Upper lobe of right lung (tissue), 1 donor: Measurements from ENCODE around the gene ALAD. TPM values are rescaled to one million over a fixed set of nuclear protein-coding genes. Genes with fewer than 3 reads are reported as not detected.

Source experiments
- ATAC-seq: fragments of 200-7000 bp; cut with Tn5 transposase; one replicate; pipeline ENCODE4 v1.9.1; 2020; ENCODE audit warnings: mild to moderate bottlenecking, moderate library complexity
- DNase-seq: peaks from one replicate; pipeline ENCODE4 v3.0.0-alpha.2; 2020
- H3K27ac ChIP-seq: fragments of 200-600 bp; one replicate; pipeline ENCODE4 v1.8.0; 2022
- H3K27me3 ChIP-seq: fragments of 200-600 bp; one replicate; pipeline ENCODE4 v1.8.0; 2022; ENCODE audit warnings: mild to moderate bottlenecking
- H3K36me3 ChIP-seq: fragments of 200-600 bp; one replicate; pipeline ENCODE4 v1.8.0; 2022
- H3K4me1 ChIP-seq: fragments of 200-600 bp; one replicate; pipeline ENCODE4 v1.8.0; 2022
- H3K4me3 ChIP-seq: fragments of 200-600 bp; one replicate; pipeline ENCODE4 v1.8.0; 2022; ENCODE audit warnings: mild to moderate bottlenecking
- H3K9me3 ChIP-seq: fragments of 200-600 bp; one replicate; pipeline ENCODE4 v1.8.0; 2022
- intact Hi-C: fragments of 100-400 bp; cut with DNase I; formaldehyde crosslinking; loops from one replicate; pipeline ENCODE4 v1.11.0; 2022
- total RNA-seq: library from RNA; stranded (reverse); fragmentation: NEBNext Ultra II Directional; extraction: Animal tissue kit (Norgen Biotek cat#: 25700); gene quantifications from one replicate; pipeline ENCODE4 v1.2.1, GENCODE V29; 2021
- TF ChIP-seq, protein P1 (sequence below): fragments of 200-600 bp; IDR thresholded peaks from one replicate; pipeline ENCODE4 v1.8.0; 2022; ENCODE audit warnings: antibody characterized with exemption
- donor health status: DM: no; HTN: yes; CAD: no; lungs with severe emphysema.

The ALAD gene
- total RNA-seq, 1 donor from 2014 or later, result 37.7 TPM

DNA sequence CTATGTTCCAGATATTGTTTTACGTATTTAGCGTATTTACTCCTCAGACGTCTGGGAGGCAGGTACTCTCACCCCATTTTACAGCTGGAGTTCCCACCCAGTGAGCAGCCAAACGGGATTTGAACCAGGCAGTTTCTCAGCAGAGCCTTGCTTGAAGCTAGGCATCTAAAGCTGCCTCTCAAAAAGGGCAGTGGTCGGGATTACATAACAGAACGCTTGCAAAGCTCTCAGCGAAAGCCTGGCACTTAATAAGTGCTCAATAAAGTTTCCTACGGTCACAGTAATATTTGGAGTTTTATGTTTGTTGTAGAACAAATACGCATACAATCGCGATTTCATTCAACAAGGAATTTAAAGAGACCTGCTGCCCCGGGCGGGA is 52.0 kb downstream of the ALAD start:
- TF ChIP-seq, protein P1, sequence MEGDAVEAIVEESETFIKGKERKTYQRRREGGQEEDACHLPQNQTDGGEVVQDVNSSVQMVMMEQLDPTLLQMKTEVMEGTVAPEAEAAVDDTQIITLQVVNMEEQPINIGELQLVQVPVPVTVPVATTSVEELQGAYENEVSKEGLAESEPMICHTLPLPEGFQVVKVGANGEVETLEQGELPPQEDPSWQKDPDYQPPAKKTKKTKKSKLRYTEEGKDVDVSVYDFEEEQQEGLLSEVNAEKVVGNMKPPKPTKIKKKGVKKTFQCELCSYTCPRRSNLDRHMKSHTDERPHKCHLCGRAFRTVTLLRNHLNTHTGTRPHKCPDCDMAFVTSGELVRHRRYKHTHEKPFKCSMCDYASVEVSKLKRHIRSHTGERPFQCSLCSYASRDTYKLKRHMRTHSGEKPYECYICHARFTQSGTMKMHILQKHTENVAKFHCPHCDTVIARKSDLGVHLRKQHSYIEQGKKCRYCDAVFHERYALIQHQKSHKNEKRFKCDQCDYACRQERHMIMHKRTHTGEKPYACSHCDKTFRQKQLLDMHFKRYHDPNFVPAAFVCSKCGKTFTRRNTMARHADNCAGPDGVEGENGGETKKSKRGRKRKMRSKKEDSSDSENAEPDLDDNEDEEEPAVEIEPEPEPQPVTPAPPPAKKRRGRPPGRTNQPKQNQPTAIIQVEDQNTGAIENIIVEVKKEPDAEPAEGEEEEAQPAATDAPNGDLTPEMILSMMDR, result no peak
- intact Hi-C loops, result no loop called here
- peaks cover 16% of the 10 kb centered on the region for H3K4me1 ChIP-seq
- DNase-seq, result no peak
- ATAC-seq, result peak; percentile 2
- no peaks in the 10 kb centered on the region for H3K9me3 ChIP-seq
- H3K4me3 ChIP-seq, result peak overlapping the region; percentile 58
- no peaks in the 10 kb centered on the region for H3K27me3 ChIP-seq
- H3K27ac ChIP-seq, result no peak overlapping the region
- no peaks in the 10 kb centered on the region for H3K36me3 ChIP-seq

DNA sequence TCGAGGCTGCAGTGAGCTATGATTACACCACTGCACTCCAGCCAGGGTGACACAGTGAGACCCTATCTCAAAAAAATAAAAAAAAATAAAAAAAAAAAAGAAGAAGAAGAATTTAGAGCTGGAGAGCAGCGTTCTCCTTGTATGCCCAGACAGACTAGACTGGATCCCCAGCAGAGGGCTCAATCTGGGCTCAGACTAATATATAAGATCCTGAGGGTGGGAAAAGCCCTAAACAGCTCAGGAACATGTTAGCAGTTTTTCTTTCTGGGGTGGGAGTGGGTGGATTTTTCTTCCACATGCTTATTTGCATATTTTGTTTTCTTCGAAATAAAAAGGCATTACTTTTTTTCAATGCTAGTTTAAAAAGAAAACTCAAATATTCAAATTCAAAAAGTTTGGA is 52.6 kb downstream of the ALAD start:
- intact Hi-C loops, result no loop called here
- H3K27ac ChIP-seq, result no peak overlapping the region
- peaks cover 18% of the 10 kb centered on the region for H3K4me1 ChIP-seq
- no peak for DNase-seq
- no peaks in the 10 kb centered on the region for H3K27me3 ChIP-seq
- TF ChIP-seq, protein P1, result no peak
- H3K36me3 ChIP-seq, result no peaks in the 10 kb centered on the region
- H3K9me3 ChIP-seq, result no peaks in the 10 kb centered on the region
- no peak for ATAC-seq
- H3K4me3 ChIP-seq, result no peak overlapping the region

DNA sequence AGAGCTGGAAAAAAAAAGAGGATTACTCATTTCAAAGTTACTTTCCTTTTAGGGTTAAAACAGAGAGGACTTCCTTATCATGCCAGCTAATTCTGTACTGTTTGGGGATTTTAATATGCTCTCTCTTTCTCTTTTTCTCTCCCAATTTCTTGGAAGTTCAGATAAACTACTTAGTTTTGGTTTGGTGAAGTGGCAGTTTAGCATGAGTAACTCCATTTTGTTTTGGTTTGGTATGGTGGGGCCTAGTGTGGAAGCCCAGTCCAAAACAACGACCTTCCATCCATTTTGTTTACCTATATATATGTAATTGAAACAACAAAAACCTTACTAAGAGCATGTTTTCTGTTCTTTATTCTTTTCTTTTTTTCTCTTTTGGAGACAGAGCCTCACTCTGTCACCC is 55.4 kb downstream of the ALAD start:
- H3K36me3 ChIP-seq, result no peaks in the 10 kb centered on the region
- H3K4me1 ChIP-seq, result peaks cover 12% of the 10 kb centered on the region
- intact Hi-C loops, result no loop called here
- H3K4me3 ChIP-seq, result no peak overlapping the region
- TF ChIP-seq, protein P1, result no peak
- no peak overlapping the region for H3K27ac ChIP-seq
- H3K9me3 ChIP-seq, result no peaks in the 10 kb centered on the region
- ATAC-seq (no peak), DNase-seq (no peak)
- no peaks in the 10 kb centered on the region for H3K27me3 ChIP-seq

DNA sequence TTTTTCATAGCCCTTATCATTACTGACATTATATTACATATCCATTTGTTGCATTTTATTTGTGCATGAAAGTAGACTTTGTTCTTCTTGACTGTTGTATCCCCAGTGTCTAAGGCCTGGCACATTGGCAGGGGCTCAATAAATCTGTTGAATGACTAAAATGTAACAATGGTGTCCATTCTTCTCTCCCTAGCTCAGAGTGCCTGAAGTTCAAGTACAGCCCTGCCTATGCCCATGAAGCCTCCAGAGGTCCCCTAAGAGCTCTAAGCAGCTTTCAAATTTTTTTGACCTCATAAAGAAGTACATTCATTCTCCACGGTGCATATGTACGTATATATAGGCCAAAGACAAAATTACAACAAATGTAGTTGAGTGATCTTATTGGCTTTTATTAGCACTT is 55.9 kb downstream of the ALAD start:
- ATAC-seq (no peak), DNase-seq (no peak)
- Histone ChIP-seq H3K27me3 (no peaks in the 10 kb centered on the region), H3K9me3 (no peaks in the 10 kb centered on the region), H3K4me3 (no peak overlapping the region), H3K36me3 (no peaks in the 10 kb centered on the region), H3K27ac (no peak overlapping the region), H3K4me1 (peaks cover 7% of the 10 kb centered on the region)
- intact Hi-C loops, result no loop called here
- TF ChIP-seq, protein P1, result no peak

DNA sequence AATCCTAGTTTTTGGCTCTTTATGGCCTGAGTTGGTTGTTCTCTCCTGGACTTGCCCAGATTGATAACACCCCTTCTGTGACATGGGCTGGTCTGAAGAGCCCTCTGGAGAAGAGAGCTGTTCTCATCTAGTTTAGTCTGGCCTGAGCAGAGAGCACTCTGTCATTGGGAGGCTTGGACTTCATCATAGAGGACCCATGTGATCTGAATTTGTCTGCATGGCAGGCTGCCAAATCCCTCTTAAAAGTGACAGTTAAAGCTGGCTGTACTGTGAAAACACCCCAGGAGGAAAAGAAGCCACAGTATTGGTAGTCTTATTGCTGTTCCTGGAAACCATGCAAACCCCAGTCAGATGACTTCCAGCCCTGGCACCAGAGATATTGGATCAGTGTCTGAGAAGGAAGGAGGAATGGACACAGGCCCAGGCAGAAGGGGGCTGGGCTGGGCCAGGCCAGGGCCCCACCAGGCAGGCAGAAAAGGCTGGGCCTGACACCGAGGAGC is 57.3 kb downstream of the ALAD start:
- peak; percentile 64 for ATAC-seq
- H3K4me1 ChIP-seq, result peaks cover 10% of the 10 kb centered on the region
- TF ChIP-seq, protein P1, result no peak
- no peaks in the 10 kb centered on the region for H3K27me3 ChIP-seq
- H3K9me3 ChIP-seq, result no peaks in the 10 kb centered on the region
- H3K36me3 ChIP-seq, result no peaks in the 10 kb centered on the region
- DNase-seq, result peak; percentile 64
- peak overlapping the region; percentile 51 for H3K27ac ChIP-seq
- H3K4me3 ChIP-seq, result no peak overlapping the region
- intact Hi-C loops, result no loop called here
